Hematopoietic multipotent progenitor cell treated with erythropoietin and hydrocortisone succinate and interleukin-3 and kit ligand, for 4 days (in vitro differentiated cells): ENCODE data around the gene TEX54.
"Not testable (repeated sequence)": the region's sequence is repeated elsewhere in the genome, so short reads cannot be mapped to it uniquely, and the experiment has no call there.

Experiments used
- DNase-seq: peaks from one replicate; pipeline ENCODE4 v3.0.0-alpha.2; 2015

Gene TEX54

DNA sequence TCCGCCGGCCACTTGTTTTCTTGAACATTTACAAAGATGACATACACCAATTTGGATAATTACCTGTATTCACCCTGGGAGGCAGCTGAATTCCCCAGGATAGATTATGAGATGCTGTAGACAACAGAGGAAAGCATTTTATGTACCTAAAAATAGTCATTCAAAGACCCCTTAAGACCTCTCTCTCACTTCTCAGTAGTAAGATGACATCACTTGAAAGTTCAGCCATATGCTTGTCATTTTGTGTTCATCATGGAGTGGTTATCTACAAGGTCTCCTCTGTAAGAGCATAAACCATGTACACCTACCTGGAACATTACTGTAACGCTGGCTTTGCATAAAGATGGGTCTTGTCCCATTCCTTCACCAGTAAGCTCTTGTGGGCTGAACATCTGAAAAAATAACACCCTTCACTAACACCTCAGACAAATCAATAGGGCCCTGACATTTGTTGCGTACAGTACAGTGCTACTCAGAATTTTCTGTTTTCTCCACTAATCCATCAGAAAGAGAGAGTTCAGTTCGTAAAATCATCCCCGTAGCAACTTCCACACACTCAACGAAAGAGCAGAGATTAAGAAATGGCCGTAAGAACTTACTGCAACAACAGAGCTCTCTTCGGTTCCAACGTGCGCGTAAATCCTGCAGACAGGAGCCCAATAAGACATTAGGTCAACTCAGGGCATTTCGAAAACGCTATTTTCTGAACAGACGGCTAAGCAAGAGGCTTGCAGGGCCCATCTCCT, 22.4 kb upstream of the TEX54 start:
- no peak for DNase-seq

DNA sequence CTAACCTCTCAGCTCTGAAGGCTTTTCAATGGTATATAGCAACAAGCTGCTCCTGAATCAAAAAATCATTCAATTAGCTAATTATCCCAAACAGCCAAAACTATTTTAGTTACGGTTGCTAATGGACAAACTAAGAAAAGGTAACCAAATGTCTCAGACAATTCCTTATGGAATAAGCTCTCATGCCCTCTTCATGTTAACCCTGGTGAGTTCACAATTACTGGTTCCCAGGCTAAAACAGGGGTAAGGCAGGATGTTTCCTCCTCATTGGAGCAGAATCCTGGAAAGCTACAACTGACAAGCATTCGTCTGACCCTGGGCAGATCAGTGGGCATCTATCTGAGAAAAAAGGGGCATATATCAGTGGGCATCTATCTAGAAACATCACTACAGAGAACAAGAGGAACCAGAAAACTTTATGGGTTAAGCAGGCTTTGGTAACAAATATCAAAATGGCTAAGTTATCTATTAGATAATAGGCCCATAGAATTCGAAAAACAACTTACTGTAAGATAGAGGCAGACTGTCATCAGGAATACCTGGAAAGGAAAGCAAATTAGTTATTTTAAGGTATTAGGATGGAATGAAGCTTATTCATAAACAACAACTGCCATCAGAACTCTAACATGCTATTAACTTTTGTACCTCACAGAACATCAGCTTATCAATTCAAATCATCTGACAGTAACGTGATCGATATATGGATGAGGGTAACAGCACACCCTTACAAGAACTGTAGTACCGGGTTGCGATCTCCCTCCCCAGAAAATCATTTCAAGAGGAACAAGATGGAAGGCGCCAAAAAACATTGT, 21.6 kb upstream of the TEX54 start:
- no peak for DNase-seq

DNA sequence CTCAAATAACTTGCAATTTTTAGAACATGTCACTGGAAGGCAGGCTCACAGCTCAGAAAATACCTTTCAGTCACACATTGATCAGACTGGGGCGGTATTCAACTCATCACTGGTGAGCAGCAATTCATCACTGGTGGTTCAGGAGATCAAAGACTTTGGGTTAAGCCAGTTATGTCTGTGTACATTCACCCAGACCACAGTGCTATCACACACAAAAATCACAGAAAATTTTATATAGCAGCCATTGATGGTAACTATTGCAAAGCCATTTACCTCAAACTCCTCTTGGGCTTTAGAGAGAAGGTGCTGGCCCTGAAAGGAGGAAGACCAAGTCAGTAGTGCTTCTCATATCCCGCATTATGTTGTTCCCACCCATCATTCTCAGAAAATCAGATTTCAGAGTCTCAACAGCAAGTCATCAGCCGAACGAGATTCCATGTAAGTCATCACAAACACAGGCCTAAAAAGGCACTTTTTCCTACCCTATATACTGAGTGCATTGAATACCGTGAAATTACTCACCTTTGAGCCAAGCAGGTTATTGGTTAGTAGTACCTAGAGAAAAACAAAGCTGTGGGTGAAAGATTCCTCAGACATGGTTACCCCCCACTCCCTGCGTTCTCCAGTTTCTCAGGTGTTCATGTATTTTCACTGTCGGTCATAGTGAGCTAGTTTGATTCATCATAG, 20.8 kb upstream of the TEX54 start:
- no peak for DNase-seq

DNA sequence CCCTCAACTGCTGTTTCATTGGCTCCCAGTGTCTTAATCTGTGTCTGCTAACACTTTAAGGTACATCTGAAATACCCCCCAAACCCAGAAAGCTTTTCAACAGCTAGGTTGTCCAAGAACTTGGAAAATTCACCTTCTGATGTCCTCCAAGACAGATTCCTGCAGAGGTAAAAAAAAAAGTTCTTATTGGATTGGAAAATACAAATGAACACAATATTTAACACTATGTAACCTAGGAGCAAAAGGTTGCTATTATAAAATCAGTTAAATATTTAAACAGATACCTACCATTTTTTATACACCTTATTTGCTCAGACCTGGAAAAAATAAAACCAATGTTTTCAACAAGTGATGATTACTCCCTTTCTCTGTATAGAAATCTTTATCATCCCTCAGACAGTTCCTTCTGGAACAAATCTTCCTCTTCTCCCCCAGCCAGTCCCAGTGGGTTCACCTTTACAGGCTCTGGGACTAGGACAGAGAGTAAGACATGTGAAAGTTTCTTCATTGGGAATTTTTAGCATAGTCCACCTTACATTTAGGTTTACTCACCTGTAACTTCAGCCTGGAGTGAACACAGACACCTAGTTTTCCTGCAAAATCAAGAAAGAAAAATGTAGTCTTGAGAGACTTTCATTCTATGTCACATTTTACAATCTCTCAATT, 20.0 kb upstream of the TEX54 start:
- DNase-seq, result no peak

DNA sequence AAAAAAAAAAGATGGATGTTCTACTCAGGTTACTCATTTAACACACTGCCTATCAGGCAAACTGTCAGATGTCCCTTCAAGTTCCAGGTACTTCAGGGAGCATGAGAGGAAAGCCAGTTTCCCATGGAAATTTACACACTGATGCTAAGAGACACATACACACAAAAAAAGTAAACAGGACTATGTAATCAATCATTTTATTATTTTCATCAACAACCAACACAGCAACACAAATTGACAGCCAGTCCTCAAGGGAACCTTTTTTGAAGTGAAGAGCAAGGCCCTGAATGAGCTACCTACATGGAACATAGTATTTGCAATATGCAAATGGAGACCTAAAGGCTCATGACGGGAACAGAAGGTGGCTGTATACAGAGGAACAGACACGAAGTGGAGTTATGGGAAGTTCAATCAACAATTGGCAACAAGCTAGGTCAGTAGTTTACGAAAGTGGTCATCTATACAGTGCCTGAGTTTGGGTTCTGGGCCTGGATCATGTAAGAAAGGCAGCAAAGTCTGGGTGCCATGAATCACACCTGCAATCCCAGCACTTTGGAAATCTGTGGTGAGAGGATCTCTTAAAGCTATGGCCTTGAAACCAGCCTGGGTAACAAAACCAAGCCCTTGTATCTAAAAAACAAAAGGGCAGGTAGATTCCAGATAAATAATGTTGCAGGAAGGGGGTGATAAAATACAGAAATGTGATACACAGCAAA, 19.3 kb upstream of the TEX54 start:
- DNase-seq, result no peak

DNA sequence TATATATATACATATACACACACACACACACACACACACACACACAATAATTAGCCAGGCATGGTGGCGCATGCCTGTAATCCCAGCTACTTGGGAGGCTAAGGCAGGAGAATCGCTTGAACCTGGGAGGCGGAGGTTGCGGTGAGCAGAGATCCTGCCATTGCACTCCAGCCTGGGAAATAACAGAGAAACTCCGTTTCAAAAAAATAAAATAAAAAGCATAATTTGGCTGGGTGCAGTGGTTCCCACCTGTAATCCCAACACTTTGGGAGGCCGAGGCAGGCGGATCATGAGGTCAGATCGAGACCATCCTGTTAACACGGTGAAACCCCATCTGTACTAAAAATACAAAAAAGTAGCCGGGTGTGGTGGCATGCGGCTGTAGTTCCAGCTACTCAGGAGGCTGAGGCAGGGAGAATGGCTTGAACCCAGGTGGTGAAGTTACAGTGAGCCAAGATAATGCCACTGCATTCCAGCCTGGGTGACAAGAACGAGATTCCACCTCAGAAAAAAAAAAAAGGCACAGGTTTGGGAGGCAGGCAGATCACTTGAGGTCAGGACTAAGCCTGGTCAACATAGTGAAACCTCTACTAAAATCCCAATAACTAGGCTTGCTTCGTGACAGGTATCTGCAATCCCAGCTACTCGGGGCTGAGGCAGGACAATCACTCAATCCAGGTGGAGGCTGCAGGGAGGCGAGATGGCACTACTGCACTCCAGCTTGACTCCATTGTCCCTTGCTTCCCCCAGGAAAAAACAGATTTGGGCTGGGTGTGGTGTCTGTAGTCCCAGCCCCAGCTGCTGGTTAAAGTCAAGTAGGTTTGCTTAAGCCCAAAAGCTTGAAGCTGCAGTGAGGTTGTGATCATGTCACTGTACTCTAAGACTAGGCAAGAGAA, 18.5 kb upstream of the TEX54 start:
- peak; percentile 71 for DNase-seq

DNA sequence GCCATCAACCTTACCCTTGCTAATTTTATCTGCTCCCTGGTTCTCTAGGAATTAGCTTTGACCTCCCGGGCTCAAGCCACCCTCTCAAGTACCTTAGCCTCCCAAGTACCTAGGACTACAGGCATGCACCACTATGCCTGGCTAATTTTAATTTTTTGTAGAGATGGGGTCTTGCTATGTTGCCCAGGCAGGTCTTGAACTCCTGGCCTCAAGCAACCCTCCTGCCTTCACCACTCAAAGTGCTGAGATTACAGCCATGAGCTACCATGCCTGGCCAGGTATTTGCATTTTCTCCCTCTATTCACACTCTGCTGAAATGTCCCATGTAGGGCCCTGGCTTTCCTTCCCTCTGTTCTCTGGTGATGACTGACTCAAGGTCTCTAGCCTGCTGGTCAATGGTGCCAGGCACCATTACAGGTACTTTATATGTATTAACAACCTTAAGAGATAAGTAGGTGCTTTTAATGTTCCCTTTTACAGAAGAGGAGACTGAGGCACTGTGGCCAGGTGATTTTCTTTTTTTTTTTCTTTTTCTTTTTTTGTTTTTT, 15.2 kb upstream of the TEX54 start:
- DNase-seq, result no peak

DNA sequence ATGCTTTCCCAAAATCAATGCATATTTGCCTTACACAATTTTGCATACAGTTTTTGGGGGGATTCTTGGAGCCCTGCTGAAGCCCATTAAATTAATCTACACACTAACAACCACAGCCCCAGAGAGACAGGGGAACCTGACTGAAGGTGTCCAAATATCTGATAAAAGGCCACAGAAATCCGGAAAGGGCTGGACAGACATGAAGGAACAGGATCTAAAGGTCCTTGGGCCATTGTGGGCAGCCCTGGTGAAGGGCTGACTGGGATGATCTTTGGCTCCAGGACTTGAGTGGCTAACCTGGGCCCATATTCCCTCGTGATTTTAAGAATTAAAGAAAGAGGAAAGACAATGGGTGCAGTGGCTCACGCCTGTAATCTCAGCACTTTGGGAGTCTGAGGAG, 13.5 kb upstream of the TEX54 start:
- no peak for DNase-seq

DNA sequence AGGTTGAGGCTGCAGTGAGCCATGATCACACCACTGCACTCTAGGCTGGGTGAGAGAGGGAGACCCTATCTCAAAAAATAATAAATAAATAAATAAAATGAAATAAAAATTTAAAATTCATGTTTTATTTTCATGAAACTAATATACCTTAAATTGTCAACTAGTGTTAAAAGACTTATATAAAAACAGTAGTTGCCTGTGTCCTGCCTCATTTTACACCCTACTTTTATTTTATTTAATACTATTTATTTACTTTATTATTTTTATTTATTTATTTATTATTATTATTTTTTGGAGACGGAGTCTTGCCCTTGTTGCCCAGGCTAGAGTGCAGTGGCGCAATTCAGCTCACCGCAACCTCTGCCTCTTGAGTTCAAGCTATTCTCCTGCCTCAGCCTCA, 11.5 kb upstream of the TEX54 start:
- no peak for DNase-seq

DNA sequence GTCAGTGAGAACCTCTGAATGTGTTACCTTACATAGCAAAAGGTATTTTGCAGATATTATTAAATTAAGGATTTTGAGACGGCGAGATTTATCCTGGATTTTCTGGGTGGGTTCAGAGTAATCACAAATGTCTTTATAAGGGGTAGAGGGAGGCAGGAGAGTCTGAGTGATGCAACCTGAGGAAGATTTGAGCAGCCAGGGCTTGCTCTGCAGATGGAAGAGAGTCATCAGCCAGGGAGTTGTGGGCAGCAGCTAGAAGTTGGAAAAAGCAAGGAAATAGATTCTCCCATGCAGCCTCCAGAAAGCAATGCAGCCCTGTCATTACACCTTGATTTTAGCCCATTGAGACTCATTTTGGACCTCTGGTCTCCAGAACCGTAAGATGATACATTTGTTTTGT, 10.8 kb upstream of the TEX54 start:
- DNase-seq, result no peak

DNA sequence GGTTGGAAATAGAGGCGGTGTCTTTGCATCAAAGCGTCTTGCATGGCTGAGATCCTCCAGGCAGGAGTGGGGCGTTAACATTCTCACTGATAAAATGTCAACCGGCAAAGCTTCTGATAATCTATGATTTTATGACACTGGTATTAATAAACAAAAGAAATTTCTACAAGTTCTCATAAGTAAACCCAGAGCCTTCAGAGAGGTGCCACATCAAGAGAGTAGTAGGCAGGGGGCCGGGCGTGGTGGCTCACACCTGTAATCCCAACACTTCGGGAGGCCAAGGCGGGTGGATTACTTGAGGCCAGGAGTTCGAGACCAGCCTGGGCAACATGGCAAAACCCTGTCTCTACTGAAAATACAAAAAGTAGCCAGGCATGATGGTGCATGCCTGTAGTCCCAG, 10.2 kb upstream of the TEX54 start:
- not testable (repeated sequence) for DNase-seq

DNA sequence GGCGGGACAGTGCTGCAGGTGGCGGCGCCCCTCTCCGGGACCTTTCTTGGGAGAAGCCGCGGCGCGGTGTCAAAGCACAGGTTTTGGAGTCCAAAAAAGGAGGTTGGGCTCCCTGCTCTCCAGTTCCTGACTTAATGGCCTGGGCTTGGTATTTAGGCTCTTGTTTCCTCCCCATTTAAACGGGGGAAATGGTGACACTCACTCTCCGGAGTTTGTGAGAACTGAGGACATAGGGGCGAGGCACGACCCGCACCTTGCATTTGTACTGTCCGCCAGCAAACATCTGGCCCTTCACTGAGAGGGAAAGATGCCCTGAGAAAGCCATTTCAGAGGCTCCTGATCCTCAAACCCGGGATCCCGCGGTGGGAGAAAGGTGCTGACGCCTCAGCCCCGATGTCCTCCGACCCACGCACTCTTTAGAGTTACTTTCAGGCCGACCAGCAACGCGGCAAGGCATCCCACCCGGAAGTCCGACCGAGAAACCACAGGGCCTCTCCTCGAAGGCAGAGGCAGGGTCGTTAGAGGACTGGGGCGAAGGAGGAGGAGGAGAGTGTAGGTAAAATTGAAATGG, 9.6 kb upstream of the TEX54 start:
- peak; percentile 58 for DNase-seq

DNA sequence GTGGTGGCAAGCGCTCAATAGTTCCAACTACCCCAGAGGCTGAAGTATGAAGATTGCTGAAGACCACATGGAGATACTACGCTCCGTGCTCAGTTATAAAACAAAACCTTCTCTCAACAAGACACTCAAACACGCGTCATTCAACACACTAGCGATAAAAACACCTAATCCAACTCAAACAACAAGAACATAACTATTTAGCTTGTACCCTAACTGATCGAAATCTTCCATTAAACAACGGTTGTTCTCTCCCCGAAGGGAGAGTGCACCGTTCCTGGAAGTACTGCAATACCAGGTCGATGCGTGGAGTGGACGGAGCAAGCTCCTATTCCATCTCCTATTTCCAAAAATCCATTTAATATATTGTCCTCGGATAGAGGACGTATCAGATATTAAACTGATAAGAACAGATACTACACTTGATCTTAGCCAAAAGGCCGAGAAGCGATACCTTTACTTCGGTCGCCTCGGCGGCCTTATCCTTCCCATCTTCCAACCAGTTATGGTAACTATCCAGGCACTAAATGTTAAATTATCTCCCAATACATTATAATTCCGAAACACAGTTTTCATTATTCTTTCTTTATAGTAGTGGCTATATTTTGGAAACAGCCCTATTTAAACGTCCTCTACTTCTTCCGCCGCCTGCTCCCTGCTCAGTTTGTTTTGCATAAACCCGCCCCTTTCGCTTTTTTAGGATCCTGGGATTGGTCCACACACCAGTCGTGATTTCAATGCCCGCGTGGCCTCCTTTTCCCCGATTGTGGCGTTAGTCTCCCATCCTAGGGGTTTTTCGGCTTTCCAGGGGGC, 8.9 kb upstream of the TEX54 start:
- DNase-seq, result peak; percentile 99

DNA sequence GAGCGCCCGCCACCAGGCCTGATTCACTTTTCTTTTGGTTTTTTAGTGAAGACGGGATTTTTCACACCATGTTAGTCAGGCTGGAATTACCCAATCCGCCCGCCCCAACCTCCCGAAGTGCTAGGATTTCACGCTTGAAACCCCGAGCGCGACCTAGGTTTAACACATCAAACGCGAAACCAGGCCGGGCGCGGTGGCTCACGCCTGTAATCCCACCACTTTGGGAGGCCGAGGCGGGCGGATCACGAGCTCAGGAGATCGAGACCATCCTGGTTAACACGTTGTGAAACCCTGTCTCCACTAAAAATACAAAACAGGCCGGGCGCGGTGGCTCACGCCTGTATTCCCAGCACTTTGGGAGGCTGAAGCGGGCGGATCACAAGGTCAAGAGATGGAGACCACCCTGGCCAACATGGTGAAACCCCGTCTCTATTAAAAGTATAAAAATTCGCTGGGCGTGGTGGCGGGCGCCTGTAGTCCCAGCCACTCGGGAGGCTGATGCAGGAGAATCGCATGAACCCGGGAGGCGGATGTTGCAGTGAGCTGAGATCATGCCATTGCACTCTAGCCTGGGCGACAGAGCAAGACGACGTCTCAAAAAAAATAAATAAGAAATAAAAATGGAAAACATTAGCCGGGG, 8.2 kb upstream of the TEX54 start:
- peak; percentile 77 for DNase-seq

DNA sequence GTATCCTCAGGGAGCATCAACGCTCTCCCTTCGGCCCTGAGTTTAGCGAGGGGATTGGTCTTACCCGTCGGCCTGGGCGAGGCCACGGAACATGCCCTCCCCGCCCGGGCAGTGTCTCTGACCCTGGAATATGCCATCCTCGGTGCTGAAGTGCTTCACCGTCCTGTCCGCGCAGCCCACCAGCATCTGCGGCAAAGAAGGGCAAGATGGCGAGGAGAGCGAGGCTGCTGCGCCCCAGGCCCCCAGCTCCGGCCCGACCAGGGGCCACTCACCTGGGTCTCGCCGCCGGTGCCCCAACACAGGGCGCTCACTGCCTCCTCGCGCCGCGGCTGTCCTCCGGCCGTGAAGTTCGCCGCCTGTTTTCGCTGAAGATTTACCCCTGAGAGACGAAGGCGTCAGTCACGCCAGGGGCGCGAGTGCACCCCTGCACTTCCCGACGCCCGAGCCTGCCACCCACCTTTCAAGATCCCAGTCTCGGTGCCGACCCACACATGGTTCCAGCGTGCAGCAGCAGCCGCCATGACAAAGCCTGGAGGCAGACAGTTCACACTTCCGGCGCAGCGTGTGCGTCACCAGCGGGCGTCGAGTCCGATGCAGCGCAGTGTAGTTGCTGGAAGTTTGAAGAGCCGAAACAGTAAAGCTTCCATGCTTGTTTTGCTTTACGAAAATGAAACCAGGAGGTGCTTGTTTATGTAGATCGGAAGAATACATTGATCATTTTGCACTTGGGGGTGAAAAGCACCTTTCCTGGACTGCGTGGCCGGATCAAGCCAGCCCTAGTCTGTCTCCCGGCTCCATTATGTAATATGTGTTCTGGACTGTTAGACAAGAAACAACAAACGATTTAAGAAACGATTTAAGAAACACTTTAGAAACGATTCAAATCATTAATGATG, 6.7 kb upstream of the TEX54 start, which contains the start of gene WDR74:
WDR74 (minus strand) TSS at position 541 of the 896 bp plus-strand sequence; CDS start at position 521, 20 bp downstream.
- DNase-seq, result peak; percentile 98

DNA sequence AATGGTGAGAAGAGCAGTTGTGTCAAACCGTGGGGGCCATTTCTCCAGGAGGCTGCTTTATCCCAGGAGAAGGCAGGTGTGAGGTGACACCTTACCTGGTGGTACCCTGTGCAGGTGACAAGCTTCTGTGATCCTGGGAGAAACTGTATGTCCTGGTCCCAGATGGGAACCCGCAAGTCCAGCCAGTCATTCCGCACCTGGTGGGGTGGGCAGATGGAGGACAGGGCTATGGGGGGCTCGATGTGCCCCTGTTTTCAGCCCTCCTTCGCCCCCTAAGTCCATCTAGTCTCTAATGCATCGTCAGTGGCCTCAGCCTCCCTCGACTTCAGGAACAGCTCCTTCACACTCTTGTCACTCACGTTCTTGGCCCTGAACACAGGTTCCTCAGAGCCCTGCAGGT, 2.7 kb upstream of the TEX54 start:
- no peak for DNase-seq

DNA sequence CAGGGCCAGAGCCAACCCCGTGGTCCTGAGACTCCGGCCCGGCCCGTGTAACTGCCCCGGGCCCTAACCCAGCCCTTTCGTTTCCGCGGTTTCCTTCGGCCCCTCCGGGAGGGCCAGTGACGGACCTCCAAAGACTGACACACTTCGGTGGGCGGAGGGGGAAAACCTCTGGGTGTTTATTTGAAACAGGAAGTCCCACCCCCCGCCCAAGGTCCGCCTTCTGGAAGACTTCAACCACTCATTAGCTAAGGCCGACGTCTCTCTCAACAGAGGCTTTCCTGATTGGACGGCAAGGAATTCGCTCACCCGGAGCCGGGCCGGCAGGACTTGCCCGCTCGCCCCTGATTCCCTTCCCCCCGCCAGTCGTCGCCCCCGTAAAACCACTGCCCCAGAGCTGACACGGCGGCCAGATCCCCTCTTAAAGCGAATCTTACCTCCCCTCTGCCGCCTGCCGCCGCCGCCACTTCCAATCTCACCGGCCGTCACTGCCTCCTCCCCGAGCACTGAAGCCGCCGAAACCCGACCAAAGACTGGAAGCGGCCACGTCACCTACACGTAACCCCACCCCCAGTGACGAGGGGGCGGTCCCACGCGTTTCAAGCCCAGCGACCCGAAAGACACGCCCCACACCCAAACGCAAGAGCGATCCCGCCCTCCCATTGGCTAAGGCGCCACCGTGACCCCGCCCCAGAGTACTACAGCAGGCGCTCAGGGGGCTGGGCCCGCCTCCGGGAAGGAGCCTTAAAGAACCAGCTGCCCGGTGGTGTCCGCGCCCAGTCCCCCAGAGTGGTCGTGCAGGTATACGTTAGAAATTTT, 913 bp downstream of the TEX54 start, which contains the start of gene STX5:
STX5 (minus strand) TSS at position 532 of the 816 bp plus-strand sequence. CDS start 808 bp downstream, outside the sequence.
- DNase-seq, result peak; percentile 100
